Measurements from ENCODE around the gene KAT6B. TPM values are rescaled to one million over a fixed set of nuclear protein-coding genes. Genes with fewer than 3 reads are reported as not detected.

KAT6B gene
- total and polyA plus RNA-seq, 2 experiments from 2014 or later = 32.0 to 43.9 TPM

- H3K27ac ChIP-seq = peak overlapping the region; percentile 81
- DNase-seq (ENCODE audit: low read depth in 1 of 2, low spot score in 1 of 2) = no peak
- H3K36me3 ChIP-seq = no peaks in the 10 kb centered on the region
- no peak for TF ChIP-seq CTCF (IDR thresholded peaks at IDR 0.05; ENCODE audit: low read depth, low read length)
- H3K27me3 ChIP-seq = no peaks in the 10 kb centered on the region
- H3K9me3 ChIP-seq (ENCODE audit: low read depth) = no peaks in the 10 kb centered on the region
- no peak overlapping the region for H3K4me3 ChIP-seq
- peaks cover 39% of the 10 kb centered on the region for H3K4me1 ChIP-seq (ENCODE audit: low read depth)
Measured at GRCh38 chr10:74922921-74923320, 96.5 kb downstream of the KAT6B start.

- H3K9me3 ChIP-seq (ENCODE audit: low read depth) = no peaks in the 10 kb centered on the region
- H3K27me3 ChIP-seq = no peaks in the 10 kb centered on the region
- H3K4me1 ChIP-seq (ENCODE audit: low read depth) = peaks cover 39% of the 10 kb centered on the region
- H3K4me3 ChIP-seq = no peak overlapping the region
- H3K36me3 ChIP-seq = no peaks in the 10 kb centered on the region
- H3K27ac ChIP-seq = peak overlapping the region; percentile 81
- no peak for TF ChIP-seq CTCF (IDR thresholded peaks at IDR 0.05; ENCODE audit: low read depth, low read length)
- DNase-seq (ENCODE audit: low read depth in 1 of 2, low spot score in 1 of 2) = peak in 1 of 2 donors; percentile 91
Measured at GRCh38 chr10:74923556-74923955, 97.2 kb downstream of the KAT6B start.

- peak overlapping the region; percentile 81 for H3K27ac ChIP-seq
- no peaks in the 10 kb centered on the region for H3K36me3 ChIP-seq
- H3K27me3 ChIP-seq = no peaks in the 10 kb centered on the region
- H3K4me3 ChIP-seq = no peak overlapping the region
- peak in 1 of 2 donors; percentile 93 for DNase-seq (ENCODE audit: low read depth in 1 of 2, low spot score in 1 of 2)
- H3K4me1 ChIP-seq (ENCODE audit: low read depth) = peaks cover 39% of the 10 kb centered on the region
- H3K9me3 ChIP-seq (ENCODE audit: low read depth) = no peaks in the 10 kb centered on the region
- no peak for TF ChIP-seq CTCF (IDR thresholded peaks at IDR 0.05; ENCODE audit: low read depth, low read length)
Measured at GRCh38 chr10:74924251-74924963, 98.0 kb downstream of the KAT6B start.

- H3K4me1 ChIP-seq (ENCODE audit: low read depth) = peaks cover 39% of the 10 kb centered on the region
Measured at GRCh38 chr10:74925291-74925690, 98.9 kb downstream of the KAT6B start.

GRCh38 chr10:74925708-74926107 is 99.3 kb downstream of the KAT6B start:
- no peak for DNase-seq (ENCODE audit: low read depth in 1 of 2, low spot score in 1 of 2)
- Histone ChIP-seq H3K27me3 (no peaks in the 10 kb centered on the region), H3K27ac (no peak overlapping the region), H3K4me1 (ENCODE audit: low read depth) (peaks cover 40% of the 10 kb centered on the region), H3K36me3 (no peaks in the 10 kb centered on the region), H3K4me3 (no peak overlapping the region), H3K9me3 (ENCODE audit: low read depth) (no peaks in the 10 kb centered on the region)
- no peak for TF ChIP-seq CTCF (IDR thresholded peaks at IDR 0.05; ENCODE audit: low read depth, low read length)

More at GRCh38 chr10:74925291-74925690, 98.9 kb downstream of the KAT6B start:
- H3K27me3 ChIP-seq = no peaks in the 10 kb centered on the region
- DNase-seq (ENCODE audit: low read depth in 1 of 2, low spot score in 1 of 2) = no peak
- no peaks in the 10 kb centered on the region for H3K36me3 ChIP-seq
- H3K27ac ChIP-seq = no peak overlapping the region
- no peak for TF ChIP-seq CTCF (IDR thresholded peaks at IDR 0.05; ENCODE audit: low read depth, low read length)
- H3K4me3 ChIP-seq = no peak overlapping the region
- H3K9me3 ChIP-seq (ENCODE audit: low read depth) = no peaks in the 10 kb centered on the region
